Lower leg skin (tissue), 4 donors: ENCODE data around the gene ISG15. TPM values are rescaled to one million over a fixed set of nuclear protein-coding genes. Genes with fewer than 3 reads are reported as not detected.

Experiments
- DNase-seq, 2 donors: peaks; one replicate each; pipeline ENCODE4 v3.0.0-alpha.2; 2019; ENCODE audit warnings: low spot score in 2 of 2
- H3K4me3 ChIP-seq: fragments of 200-600 bp; sonication (generic); 2 replicates; pipeline ENCODE4 v1.5.1; 2017; ENCODE audit warnings: mild to moderate bottlenecking, low read depth; ENCODE audit not compliant: poor library complexity, severe bottlenecking
- CTCF ChIP-seq, 3 donors: fragments of 450-650 bp; IDR thresholded peaks; one replicate each; pipeline ENCODE4 v1.5.1; 2016; ENCODE audit warnings: antibody characterized with exemption in 3 of 3, mild to moderate bottlenecking in 3 of 3, moderate library complexity in 2 of 3
- POLR2A ChIP-seq, 2 donors: fragments of 450-650 bp; IDR thresholded peaks; one replicate each; pipeline ENCODE4 v1.6.1; 2016 to 2017; ENCODE audit warnings: antibody characterized with exemption in 2 of 2, mild to moderate bottlenecking in 1 of 2, moderate library complexity in 1 of 2
- WGBS, 2 donors: methylation state at CpG; one replicate each; pipeline ENCODE4 v1.1.5; 2018; 5-methylcytosine and 5-hydroxymethylcytosine counted together
- intact Hi-C: fragments of 100-400 bp; cut with DNase I; formaldehyde crosslinking; loops from one replicate; pipeline ENCODE4 v1.15.0; 2023; ENCODE audit warnings: low total_unique reads
- total RNA-seq, 4 donors: library from RNA; depleted of rRNA; stranded (reverse); fragments of >200 nt; gene quantifications; one replicate each; pipeline ENCODE4 v1.1.0, GENCODE V29; 2016

The ISG15 gene
- total RNA-seq, 4 donors from 2014 or later: 3.6 to 12.9 (median 6.0) TPM

GRCh38 chr1:1043411-1043810 is 30.1 kb downstream of the ISG15 start:
- intact Hi-C loops: no loop called here
- 93 to 95% methylated on average over 14 to 15 of the region's 27 CpGs for WGBS, 2 donors
- no peak for DNase-seq
- no peak for TF ChIP-seq CTCF (IDR thresholded peaks at IDR 0.05)
- no peak for TF ChIP-seq POLR2A (IDR thresholded peaks at IDR 0.05)
- H3K4me3 ChIP-seq: no peak overlapping the region

GRCh38 chr1:1043921-1044320 is 30.6 kb downstream of the ISG15 start:
- intact Hi-C loops: no loop called here
- TF ChIP-seq POLR2A (IDR thresholded peaks at IDR 0.05) (no peak), CTCF (IDR thresholded peaks at IDR 0.05) (no peak)
- WGBS, 2 donors: 93 to 96% methylated on average over 21 to 27 of the region's 33 CpGs
- no peak for DNase-seq
- no peak overlapping the region for H3K4me3 ChIP-seq

- intact Hi-C loops: no loop called here
- no peak overlapping the region for H3K4me3 ChIP-seq
- TF ChIP-seq CTCF (IDR thresholded peaks at IDR 0.05) (no peak), POLR2A (IDR thresholded peaks at IDR 0.05) (no peak)
- DNase-seq: no peak
- 90 to 93% methylated on average over 34 of the region's 34 CpGs for WGBS, 2 donors
Measured at GRCh38 chr1:1044455-1045078, 31.3 kb downstream of the ISG15 start.

- intact Hi-C loops: no loop called here
- whole genome bisulfite sequencing, 2 donors: 91 to 94% methylated on average over 23 of the region's 23 CpGs
- no peak for DNase-seq
- no peak overlapping the region for H3K4me3 ChIP-seq
- no peak for TF ChIP-seq POLR2A (IDR thresholded peaks at IDR 0.05)
- no peak for TF ChIP-seq CTCF (IDR thresholded peaks at IDR 0.05)
Measured at GRCh38 chr1:1045129-1045528, 31.8 kb downstream of the ISG15 start.

- WGBS, 2 donors: 91 to 95% methylated on average over 20 of the region's 20 CpGs
- no peak for TF ChIP-seq POLR2A (IDR thresholded peaks at IDR 0.05)
- TF ChIP-seq CTCF (IDR thresholded peaks at IDR 0.05): no peak
- no peak overlapping the region for H3K4me3 ChIP-seq
- no peak for DNase-seq
- intact Hi-C loops: no loop called here
Measured at GRCh38 chr1:1046243-1046642, 32.9 kb downstream of the ISG15 start.

GRCh38 chr1:1046767-1047166 is 33.5 kb downstream of the ISG15 start:
- WGBS, 2 donors: 98 to 99% methylated on average over 13 to 20 of the region's 26 CpGs
- intact Hi-C loops: no loop called here
- no peak for TF ChIP-seq POLR2A (IDR thresholded peaks at IDR 0.05)
- no peak for TF ChIP-seq CTCF (IDR thresholded peaks at IDR 0.05)
- no peak for DNase-seq
- H3K4me3 ChIP-seq: no peak overlapping the region
